Neural cell (in vitro differentiated cells): ENCODE measurements around the gene CCDC88A. TPM values are rescaled to one million over a fixed set of nuclear protein-coding genes. Genes with fewer than 3 reads are reported as not detected.

Source experiments
- H2AFZ ChIP-seq: fragments of 200-600, 300-800 bp; sonication (generic), shearing (Covaris generic); 2 replicates; pipeline ENCODE4 v1.6.0; 2014; ENCODE audit warnings: low read depth, mild to moderate bottlenecking, antibody characterized with exemption, low read length, moderate library complexity
- H3F3A ChIP-seq: fragments of 200-600 bp; shearing (Covaris generic); 2 replicates; pipeline ENCODE4 v1.6.1; 2016; ENCODE audit warnings: mild to moderate bottlenecking, moderate library complexity, mixed read lengths, antibody characterized with exemption, low read length; ENCODE audit not compliant: insufficient read depth, poor library complexity, severe bottlenecking
- H3K27ac ChIP-seq: fragments of 200-600, 300-800 bp; sonication (generic), shearing (Covaris generic); 2 replicates; pipeline ENCODE4 v1.5.1; 2014; ENCODE audit warnings: mild to moderate bottlenecking, low read length, moderate library complexity
- H3K27me3 ChIP-seq: fragments of 300-800, 200-600 bp; sonication (generic), shearing (Covaris generic); 2 replicates; pipeline ENCODE4 v1.6.0; 2014; ENCODE audit warnings: mild to moderate bottlenecking, low read depth, low read length, moderate library complexity; ENCODE audit not compliant: insufficient read depth
- H3K36me3 ChIP-seq: fragments of 300-800, 200-600 bp; sonication (generic), shearing (Covaris generic); 2 replicates; pipeline ENCODE4 v1.5.1; 2014; ENCODE audit warnings: mild to moderate bottlenecking, antibody characterized with exemption, low read length, moderate library complexity; ENCODE audit not compliant: insufficient read depth
- H3K4me2 ChIP-seq: fragments of 300-800, 200-600 bp; sonication (generic), shearing (Covaris generic); 2 replicates; pipeline ENCODE4 v1.6.0; 2014; ENCODE audit warnings: mild to moderate bottlenecking, low read length
- H3K4me3 ChIP-seq: fragments of 300-800, 200-600 bp; sonication (generic), shearing (Covaris generic); 2 replicates; pipeline ENCODE4 v1.5.1; 2014; ENCODE audit warnings: mild to moderate bottlenecking, low read length, moderate library complexity
- H3K79me2 ChIP-seq: fragments of 200-600 bp; shearing (Covaris generic); replicated peaks from 2 replicates; pipeline ENCODE4 v1.6.0; 2014; ENCODE audit warnings: mild to moderate bottlenecking, low read length, moderate library complexity; ENCODE audit not compliant: insufficient read depth
- H3K9ac ChIP-seq: fragments of 300-800, 200-600 bp; sonication (generic), shearing (Covaris generic); 2 replicates; pipeline ENCODE4 v1.6.1; 2016; ENCODE audit warnings: mild to moderate bottlenecking, low read length, mixed read lengths
- H3K9me2 ChIP-seq: fragments of 200-600 bp; shearing (Covaris generic); 2 replicates; pipeline ENCODE4 v1.6.1; 2016; ENCODE audit warnings: mild to moderate bottlenecking, low read length, mixed read lengths; ENCODE audit not compliant: insufficient read depth
- H3K9me3 ChIP-seq: fragments of 200-600, 300-800 bp; sonication (generic), shearing (Covaris generic); 2 replicates; pipeline ENCODE4 v1.6.1; 2016; ENCODE audit warnings: mild to moderate bottlenecking, mixed run types, low read length, moderate library complexity, mixed read lengths
- H4K20me1 ChIP-seq: fragments of 200-600 bp; shearing (Covaris generic); 2 replicates; pipeline ENCODE4 v1.6.1; 2016; ENCODE audit warnings: mild to moderate bottlenecking, mixed run types; ENCODE audit not compliant: insufficient read depth
- CTCF ChIP-seq: fragments of 450-650 bp; IDR thresholded peaks from 2 replicates; pipeline ENCODE4 v1.5.1; 2014; ENCODE audit warnings: antibody characterized with exemption, mild to moderate bottlenecking, moderate library complexity; ENCODE audit not compliant: poor library complexity, severe bottlenecking
- EP300 ChIP-seq: fragments of 450-650 bp; conservative IDR thresholded peaks from 2 replicates; pipeline ENCODE4 v1.6.1; 2014; ENCODE audit warnings: antibody characterized with exemption, mild to moderate bottlenecking, moderate library complexity; ENCODE audit not compliant: poor library complexity, severe bottlenecking
- EZH2 ChIP-seq: fragments of 200-600, 300-800 bp; shearing (Covaris generic), sonication (generic); IDR thresholded peaks from 2 replicates; pipeline ENCODE4 v1.6.1; 2014; ENCODE audit warnings: antibody characterized with exemption, low read length, borderline replicate concordance, mild to moderate bottlenecking; ENCODE audit not compliant: insufficient read depth, poor library complexity, severe bottlenecking
- MXI1 ChIP-seq: fragments of 450-650 bp; conservative IDR thresholded peaks from 2 replicates; pipeline ENCODE4 v1.6.1; 2014; ENCODE audit warnings: antibody characterized with exemption, mild to moderate bottlenecking; ENCODE audit not compliant: poor library complexity, severe bottlenecking
- POLR2AphosphoS5 ChIP-seq: IDR thresholded peaks from 2 replicates; pipeline ENCODE4 v1.6.1; 2012
- RAD21 ChIP-seq: fragments of 450-650 bp; conservative IDR thresholded peaks from 2 replicates; pipeline ENCODE4 v1.6.1; 2014; ENCODE audit warnings: antibody characterized with exemption, mild to moderate bottlenecking, moderate library complexity
- REST ChIP-seq: IDR thresholded peaks from 2 replicates; pipeline ENCODE4 v1.6.1; 2012; ENCODE audit warnings: borderline replicate concordance
- SMC3 ChIP-seq: fragments of 450-650 bp; conservative IDR thresholded peaks from 2 replicates; pipeline ENCODE4 v1.6.1; 2014; ENCODE audit warnings: antibody characterized with exemption, mild to moderate bottlenecking, moderate library complexity; ENCODE audit not compliant: poor library complexity
- TAF1 ChIP-seq: IDR thresholded peaks from 2 replicates; pipeline ENCODE4 v1.6.1; 2012; ENCODE audit warnings: low read depth
- polyA plus RNA-seq: library from polyadenylated mRNA; depleted of rRNA; stranded (reverse); fragments of >200 nt; gene quantifications from 2 replicates; pipeline ENCODE4 v1.2.3, GENCODE V29; 2014

The CCDC88A gene
- polyA plus RNA-seq, 1 donor from 2014 or later, result 224 TPM

- H3K9me3 ChIP-seq, result no peaks in the 10 kb centered on the region
- no peaks in the 10 kb centered on the region for H3K27me3 ChIP-seq
- no peak overlapping the region for H3K4me2 ChIP-seq
- TF ChIP-seq TAF1, result no peak
- no peak for TF ChIP-seq EP300
- TF ChIP-seq REST, result no peak
- TF ChIP-seq CTCF, result no peak
- TF ChIP-seq MXI1, result no peak
- TF ChIP-seq SMC3, result no peak
- no peak for TF ChIP-seq RAD21
- no peak overlapping the region for H3K4me3 ChIP-seq
- H2AFZ ChIP-seq, result no peak overlapping the region
- no peak overlapping the region for H3K9ac ChIP-seq
- H3K36me3 ChIP-seq, result peaks cover 16% of the 10 kb centered on the region
- H4K20me1 ChIP-seq, result no peaks in the 10 kb centered on the region
- no peak overlapping the region for H3K27ac ChIP-seq
- no peaks in the 10 kb centered on the region for H3K9me2 ChIP-seq
- H3F3A ChIP-seq, result no peaks in the 10 kb centered on the region
- no peaks in the 10 kb centered on the region for H3K79me2 ChIP-seq
Observed at GRCh38 chr2:55345064-55345463, 74.6 kb downstream of the CCDC88A start.

DNA sequence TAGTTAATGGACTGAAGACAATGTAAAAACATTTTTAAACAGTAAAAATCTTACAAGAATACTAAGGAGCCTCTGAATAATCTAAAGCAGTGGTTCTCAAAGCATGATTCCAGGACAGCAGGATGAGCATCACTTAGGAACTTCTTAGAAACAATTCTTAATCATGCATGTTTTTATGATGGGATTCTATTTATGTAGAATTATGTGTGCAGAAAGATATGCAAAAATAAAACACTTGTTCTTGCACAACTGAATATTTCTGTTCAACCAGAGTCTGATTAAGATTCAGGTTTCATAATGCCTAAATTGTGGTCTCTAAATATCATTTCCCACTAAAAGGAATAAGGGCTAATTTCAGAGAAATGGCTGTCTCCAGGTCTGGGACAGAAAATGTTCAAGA is 81.4 kb downstream of the CCDC88A start:
- Histone ChIP-seq H3F3A (no peaks in the 10 kb centered on the region), H3K9me3 (no peaks in the 10 kb centered on the region), H3K79me2 (no peaks in the 10 kb centered on the region), H3K27ac (no peak overlapping the region), H3K27me3 (no peaks in the 10 kb centered on the region), H3K9me2 (no peaks in the 10 kb centered on the region), H3K4me3 (no peak overlapping the region), H3K9ac (no peak overlapping the region), H3K36me3 (peaks cover 4% of the 10 kb centered on the region), H2AFZ (no peak overlapping the region), H4K20me1 (no peaks in the 10 kb centered on the region), H3K4me2 (no peak overlapping the region)
- TF ChIP-seq RAD21 (no peak), SMC3 (no peak), REST (no peak), CTCF (no peak), EP300 (no peak), EZH2 (no peak), MXI1 (no peak), TAF1 (no peak), POLR2AphosphoS5 (no peak)
